ENCODE data around the gene ZMYM2.

DNA sequence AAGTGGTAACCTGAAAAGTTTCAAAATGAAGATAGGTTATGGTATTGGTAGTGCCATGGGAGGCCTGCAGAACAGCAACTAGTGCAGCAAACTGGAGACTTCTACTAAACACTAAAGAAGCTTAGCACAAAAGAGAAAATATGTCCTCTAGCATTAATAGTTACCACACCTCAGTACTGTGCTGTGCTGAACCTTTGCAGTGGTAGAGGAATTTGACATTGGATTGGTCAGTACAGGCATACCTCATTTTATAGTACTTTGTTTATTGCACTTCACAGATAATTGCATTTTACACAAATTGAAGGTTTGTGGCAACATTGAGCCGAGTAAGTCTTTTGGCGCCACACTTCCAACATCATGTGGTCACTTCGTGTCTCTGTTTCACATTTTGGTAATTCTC, 40.4 kb downstream of the ZMYM2 start:
- TF ChIP-seq, protein P1, sequence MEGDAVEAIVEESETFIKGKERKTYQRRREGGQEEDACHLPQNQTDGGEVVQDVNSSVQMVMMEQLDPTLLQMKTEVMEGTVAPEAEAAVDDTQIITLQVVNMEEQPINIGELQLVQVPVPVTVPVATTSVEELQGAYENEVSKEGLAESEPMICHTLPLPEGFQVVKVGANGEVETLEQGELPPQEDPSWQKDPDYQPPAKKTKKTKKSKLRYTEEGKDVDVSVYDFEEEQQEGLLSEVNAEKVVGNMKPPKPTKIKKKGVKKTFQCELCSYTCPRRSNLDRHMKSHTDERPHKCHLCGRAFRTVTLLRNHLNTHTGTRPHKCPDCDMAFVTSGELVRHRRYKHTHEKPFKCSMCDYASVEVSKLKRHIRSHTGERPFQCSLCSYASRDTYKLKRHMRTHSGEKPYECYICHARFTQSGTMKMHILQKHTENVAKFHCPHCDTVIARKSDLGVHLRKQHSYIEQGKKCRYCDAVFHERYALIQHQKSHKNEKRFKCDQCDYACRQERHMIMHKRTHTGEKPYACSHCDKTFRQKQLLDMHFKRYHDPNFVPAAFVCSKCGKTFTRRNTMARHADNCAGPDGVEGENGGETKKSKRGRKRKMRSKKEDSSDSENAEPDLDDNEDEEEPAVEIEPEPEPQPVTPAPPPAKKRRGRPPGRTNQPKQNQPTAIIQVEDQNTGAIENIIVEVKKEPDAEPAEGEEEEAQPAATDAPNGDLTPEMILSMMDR (IDR thresholded peaks at IDR 0.05) = no peak
- no peak for TF ChIP-seq POLR2AphosphoS5 (IDR thresholded peaks at IDR 0.05)
